SK-N-SH treated with all-trans-retinoic acid at 6 μM for 48 hours (cell line): ENCODE data around the gene CYP1A1.

Experiments
- GLIS3 ChIP-seq: fragments of 250-450 bp; sonication (Bioruptor Pico); IDR thresholded peaks from 2 replicates; pipeline ENCODE4 v1.5.0; 2020; ENCODE audit warnings: mild to moderate bottlenecking, moderate library complexity
- PATZ1 ChIP-seq: fragments of 250-450 bp; sonication (Bioruptor Pico); IDR thresholded peaks from 2 replicates; pipeline ENCODE4 v1.8.0; 2020; ENCODE audit warnings: mild to moderate bottlenecking, moderate library complexity, borderline replicate concordance
- RARB ChIP-seq: fragments of 250-450 bp; sonication (Bioruptor Pico); IDR thresholded peaks from 2 replicates; pipeline ENCODE4 v1.8.0; 2021; ENCODE audit warnings: mild to moderate bottlenecking, moderate library complexity
- SNAI2 ChIP-seq: fragments of 250-450 bp; sonication (Bioruptor Pico); IDR thresholded peaks from 2 replicates; pipeline ENCODE4 v1.5.0; 2020; ENCODE audit warnings: mild to moderate bottlenecking, moderate library complexity
- TOX ChIP-seq: fragments of 250-450 bp; sonication (Bioruptor Pico); IDR thresholded peaks from 2 replicates; pipeline ENCODE4 v1.8.0; 2021; ENCODE audit warnings: mild to moderate bottlenecking, moderate library complexity, borderline replicate concordance
- ZFP3 ChIP-seq: fragments of 250-450 bp; sonication (Bioruptor Pico); IDR thresholded peaks from 2 replicates; pipeline ENCODE4 v1.5.0; 2020; ENCODE audit warnings: mild to moderate bottlenecking, moderate library complexity
- ZFP30 ChIP-seq: fragments of 450-650 bp; formaldehyde crosslinking; IDR thresholded peaks from 2 replicates; pipeline ENCODE4 v1.5.0; 2022; ENCODE audit warnings: mild to moderate bottlenecking, moderate library complexity
- ZNF70 ChIP-seq: fragments of 450-650 bp; formaldehyde crosslinking; IDR thresholded peaks from 2 replicates; pipeline ENCODE4 v1.5.0; 2020; ENCODE audit warnings: mild to moderate bottlenecking, moderate library complexity
- TF ChIP-seq, protein P1 (sequence below): fragments of 250-450 bp; sonication (Bioruptor Pico); IDR thresholded peaks from 2 replicates; pipeline ENCODE4 v1.5.0; 2020; ENCODE audit warnings: mild to moderate bottlenecking, moderate library complexity

- no peak for TF ChIP-seq PATZ1 (CRISPR knock-in tag)
- no peak for TF ChIP-seq ZFP30
- TF ChIP-seq ZFP3 (CRISPR knock-in tag) = no peak
- no peak for TF ChIP-seq GLIS3
- TF ChIP-seq RARB (CRISPR knock-in tag) = no peak
- TF ChIP-seq ZNF70 (CRISPR knock-in tag) = no peak
- TF ChIP-seq, protein P1, sequence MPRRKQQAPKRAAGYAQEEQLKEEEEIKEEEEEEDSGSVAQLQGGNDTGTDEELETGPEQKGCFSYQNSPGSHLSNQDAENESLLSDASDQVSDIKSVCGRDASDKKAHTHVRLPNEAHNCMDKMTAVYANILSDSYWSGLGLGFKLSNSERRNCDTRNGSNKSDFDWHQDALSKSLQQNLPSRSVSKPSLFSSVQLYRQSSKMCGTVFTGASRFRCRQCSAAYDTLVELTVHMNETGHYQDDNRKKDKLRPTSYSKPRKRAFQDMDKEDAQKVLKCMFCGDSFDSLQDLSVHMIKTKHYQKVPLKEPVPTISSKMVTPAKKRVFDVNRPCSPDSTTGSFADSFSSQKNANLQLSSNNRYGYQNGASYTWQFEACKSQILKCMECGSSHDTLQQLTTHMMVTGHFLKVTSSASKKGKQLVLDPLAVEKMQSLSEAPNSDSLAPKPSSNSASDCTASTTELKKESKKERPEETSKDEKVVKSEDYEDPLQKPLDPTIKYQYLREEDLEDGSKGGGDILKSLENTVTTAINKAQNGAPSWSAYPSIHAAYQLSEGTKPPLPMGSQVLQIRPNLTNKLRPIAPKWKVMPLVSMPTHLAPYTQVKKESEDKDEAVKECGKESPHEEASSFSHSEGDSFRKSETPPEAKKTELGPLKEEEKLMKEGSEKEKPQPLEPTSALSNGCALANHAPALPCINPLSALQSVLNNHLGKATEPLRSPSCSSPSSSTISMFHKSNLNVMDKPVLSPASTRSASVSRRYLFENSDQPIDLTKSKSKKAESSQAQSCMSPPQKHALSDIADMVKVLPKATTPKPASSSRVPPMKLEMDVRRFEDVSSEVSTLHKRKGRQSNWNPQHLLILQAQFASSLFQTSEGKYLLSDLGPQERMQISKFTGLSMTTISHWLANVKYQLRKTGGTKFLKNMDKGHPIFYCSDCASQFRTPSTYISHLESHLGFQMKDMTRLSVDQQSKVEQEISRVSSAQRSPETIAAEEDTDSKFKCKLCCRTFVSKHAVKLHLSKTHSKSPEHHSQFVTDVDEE (CRISPR knock-in tag) = no peak
- TF ChIP-seq TOX = no peak
- no peak for TF ChIP-seq SNAI2 (CRISPR knock-in tag)
These were observed 15.4 kb downstream of the CYP1A1 start for GRCh38 chr15:74709892-74710291.
